GM23248 (cell line): ENCODE data around the gene OR13A1.
"Not testable (repeated sequence)": the region's sequence is repeated elsewhere in the genome, so short reads cannot be mapped to it uniquely, and the experiment has no call there.

Experiments used
- EZH2 ChIP-seq: fragments of 200-600 bp; sonication (generic); IDR thresholded peaks from 2 replicates; pipeline ENCODE4 v1.6.1; 2018; ENCODE audit warnings: antibody characterized with exemption, mild to moderate bottlenecking; ENCODE audit not compliant: insufficient read depth, poor library complexity, severe bottlenecking
- EZH2phosphoT487 ChIP-seq: fragments of 200-600 bp; sonication (generic); IDR thresholded peaks from 2 replicates; pipeline ENCODE4 v1.6.1; 2018; ENCODE audit warnings: antibody characterized with exemption, moderate library complexity, mild to moderate bottlenecking, low read depth; ENCODE audit not compliant: insufficient read depth

GRCh38 chr10:45340420-45340819, 25.0 kb upstream of the OR13A1 start:
- not testable (repeated sequence) for TF ChIP-seq EZH2, EZH2phosphoT487
